ENCODE measurements around the gene NMNAT2.

The NMNAT2 gene

DNA sequence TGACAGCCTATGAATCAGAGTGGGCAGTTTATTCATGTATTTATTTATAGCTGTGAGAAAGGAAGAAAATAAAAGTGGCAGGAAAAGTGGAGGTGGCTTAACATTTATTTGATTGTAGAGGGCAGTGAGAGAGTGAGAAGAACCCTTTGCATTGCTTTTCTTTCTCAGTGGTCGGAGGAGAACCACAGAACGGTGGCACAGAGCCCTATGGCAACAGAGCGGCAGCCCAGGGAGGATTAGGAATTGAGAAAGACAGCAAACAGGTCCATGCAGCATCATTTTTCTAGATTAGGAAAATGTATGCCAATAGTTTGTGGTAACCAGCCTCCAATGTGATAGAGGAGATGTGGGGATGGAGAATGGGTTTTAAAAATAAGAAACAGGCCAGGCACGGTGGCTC, 53.1 kb downstream of the NMNAT2 start:
- DNase-seq (ENCODE audit: low read depth in 2 of 2) = no peak

- DNase-seq (ENCODE audit: low read depth in 2 of 2) = no peak
These were observed 54.2 kb downstream of the NMNAT2 start for GRCh38 chr1:183363972-183364371.

- DNase-seq (ENCODE audit: low read depth in 2 of 2) = no peak
These were observed 57.1 kb downstream of the NMNAT2 start for GRCh38 chr1:183361081-183361480.

DNA sequence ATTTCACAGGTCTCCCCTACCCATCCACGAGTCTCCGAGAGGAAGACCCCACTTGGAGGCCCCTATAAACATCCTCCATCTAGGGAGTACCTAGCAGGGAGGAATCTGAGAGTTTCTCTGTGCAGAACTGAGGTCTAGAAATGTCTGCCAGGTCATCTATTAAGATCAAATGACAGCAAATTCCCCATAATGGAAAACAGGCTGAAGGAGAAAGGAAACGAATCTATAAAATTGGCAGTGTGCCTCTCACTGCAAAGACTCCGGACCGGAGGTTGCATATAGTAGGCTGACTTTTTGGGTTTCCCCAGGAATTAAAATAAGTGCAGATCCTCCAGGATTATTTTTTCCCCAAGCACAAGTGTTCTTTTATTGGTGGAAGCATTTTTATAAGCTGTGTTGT, 57.7 kb downstream of the NMNAT2 start:
- no peak for DNase-seq (ENCODE audit: low read depth in 2 of 2)

DNA sequence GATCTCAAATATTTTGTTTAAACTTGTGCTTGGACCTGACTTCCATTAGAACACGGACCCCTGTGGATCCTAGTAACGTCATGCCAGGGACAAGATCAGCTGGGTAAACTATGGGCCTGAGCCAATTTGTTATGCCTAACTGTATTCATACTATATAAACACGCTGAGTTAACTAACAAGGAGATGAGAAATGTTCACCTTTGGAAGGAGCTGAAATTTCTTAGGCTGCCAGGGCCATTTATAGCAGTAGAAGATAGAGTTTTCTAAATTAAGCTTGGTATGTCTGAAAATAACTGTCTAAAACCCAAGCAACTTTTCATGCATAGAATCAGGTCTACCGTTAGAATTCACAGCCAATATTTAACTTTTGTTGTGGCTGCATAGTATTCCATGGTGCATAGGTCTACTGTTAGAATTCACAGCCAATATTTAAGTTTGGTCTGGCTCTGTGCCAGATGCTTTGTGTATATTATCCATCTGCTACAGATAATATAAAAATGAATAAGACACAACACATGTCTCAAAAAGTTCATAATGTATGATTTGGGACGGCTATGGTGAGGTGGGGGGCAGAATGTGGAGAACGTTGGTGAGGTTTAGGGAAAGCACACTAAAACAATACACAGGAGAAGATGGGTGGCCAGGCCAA, 61.5 kb downstream of the NMNAT2 start:
- no peak for DNase-seq (ENCODE audit: low read depth in 2 of 2)

DNA sequence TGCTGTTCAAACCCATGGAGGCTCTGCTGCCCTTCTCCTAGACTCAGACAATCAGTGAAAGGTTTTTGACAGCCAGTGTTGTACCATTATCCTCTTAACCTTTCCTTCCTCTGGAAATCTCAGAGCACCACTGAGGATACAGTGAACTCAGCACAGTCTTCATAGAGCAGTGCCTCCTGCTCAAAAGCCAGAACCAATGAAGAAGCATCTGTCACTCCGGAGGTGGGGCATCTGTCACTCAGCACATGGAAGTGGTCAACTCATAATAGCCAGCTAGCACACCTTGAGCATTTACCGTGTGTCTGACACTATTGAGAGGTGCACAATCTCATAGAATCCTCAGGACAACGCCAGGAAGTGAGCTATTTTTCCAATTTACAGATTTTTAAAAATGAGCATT, 62.4 kb downstream of the NMNAT2 start:
- DNase-seq (ENCODE audit: low read depth in 2 of 2) = no peak

- DNase-seq (ENCODE audit: low read depth in 2 of 2) = no peak
These were observed 63.0 kb downstream of the NMNAT2 start for GRCh38 chr1:183355181-183355580.

DNA sequence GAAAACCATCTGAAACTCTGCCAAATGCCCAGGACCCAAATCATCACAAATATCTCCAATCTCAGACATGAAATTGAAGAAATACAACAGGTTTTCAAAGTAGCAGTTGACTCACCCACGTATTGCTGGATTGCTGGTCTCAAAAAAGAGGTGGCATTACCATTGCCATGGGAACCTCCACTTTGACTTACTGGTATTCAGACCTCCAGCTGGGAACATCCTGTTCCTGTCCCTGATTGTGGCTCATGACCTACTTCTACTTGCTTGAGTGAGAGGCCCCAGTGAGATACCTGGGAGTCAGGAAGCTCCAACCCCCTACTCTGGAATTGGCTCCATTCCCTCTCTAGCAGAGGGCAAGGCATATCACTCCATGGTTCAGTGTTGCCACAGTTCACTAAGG, 64.6 kb downstream of the NMNAT2 start:
- DNase-seq (ENCODE audit: low read depth in 2 of 2) = no peak

DNA sequence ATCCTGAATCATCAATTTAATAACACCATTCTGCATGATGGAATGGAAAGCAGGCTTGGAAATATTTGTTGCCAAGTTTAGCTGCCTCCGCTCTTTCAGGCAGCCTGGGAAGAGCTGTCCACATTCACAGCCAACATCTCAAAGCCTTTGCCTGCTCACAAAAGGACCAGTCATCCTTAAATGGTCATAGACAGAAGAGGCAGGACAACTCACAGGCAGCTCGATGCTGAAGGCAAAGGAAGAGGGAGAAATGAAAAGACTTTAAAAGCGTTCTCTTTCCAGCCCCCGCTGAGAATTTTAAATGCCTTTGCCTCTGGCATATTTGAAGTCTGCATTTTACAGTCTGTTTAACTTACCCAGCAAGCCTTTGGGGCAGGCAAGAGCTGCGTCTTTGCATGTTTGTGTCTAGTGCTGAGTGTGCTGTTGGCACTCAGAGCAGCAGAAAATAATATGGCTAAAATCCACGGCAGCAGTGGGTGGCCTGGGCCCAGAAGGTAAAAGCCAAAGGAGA, 68.9 kb downstream of the NMNAT2 start:
- no peak for DNase-seq (ENCODE audit: low read depth in 2 of 2)

DNA sequence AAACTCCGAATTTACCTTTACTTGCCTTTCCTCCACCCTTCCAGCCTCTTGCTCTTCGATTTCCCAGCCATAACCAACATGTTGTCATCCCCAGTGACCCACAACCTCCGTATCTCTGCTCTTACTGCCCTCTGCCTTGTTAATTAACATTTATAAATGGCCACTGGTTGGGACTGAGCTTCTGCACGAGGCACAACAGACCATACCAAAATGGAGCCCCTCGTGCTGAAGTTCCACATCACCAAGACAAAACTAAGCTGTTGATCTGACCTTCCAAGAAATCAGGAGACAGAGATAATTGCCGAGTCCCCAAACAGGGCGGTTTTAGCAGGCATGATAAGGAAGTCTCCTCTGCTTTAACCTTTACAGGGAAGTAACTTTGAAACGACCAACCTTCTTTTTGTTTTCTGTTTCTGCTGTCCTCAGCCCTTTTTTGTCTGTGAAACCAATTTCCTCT, 71.9 kb downstream of the NMNAT2 start:
- DNase-seq (ENCODE audit: low read depth in 2 of 2) = no peak

- DNase-seq (ENCODE audit: low read depth in 2 of 2) = no peak
These were observed 78.5 kb downstream of the NMNAT2 start for GRCh38 chr1:183339556-183340167.

DNA sequence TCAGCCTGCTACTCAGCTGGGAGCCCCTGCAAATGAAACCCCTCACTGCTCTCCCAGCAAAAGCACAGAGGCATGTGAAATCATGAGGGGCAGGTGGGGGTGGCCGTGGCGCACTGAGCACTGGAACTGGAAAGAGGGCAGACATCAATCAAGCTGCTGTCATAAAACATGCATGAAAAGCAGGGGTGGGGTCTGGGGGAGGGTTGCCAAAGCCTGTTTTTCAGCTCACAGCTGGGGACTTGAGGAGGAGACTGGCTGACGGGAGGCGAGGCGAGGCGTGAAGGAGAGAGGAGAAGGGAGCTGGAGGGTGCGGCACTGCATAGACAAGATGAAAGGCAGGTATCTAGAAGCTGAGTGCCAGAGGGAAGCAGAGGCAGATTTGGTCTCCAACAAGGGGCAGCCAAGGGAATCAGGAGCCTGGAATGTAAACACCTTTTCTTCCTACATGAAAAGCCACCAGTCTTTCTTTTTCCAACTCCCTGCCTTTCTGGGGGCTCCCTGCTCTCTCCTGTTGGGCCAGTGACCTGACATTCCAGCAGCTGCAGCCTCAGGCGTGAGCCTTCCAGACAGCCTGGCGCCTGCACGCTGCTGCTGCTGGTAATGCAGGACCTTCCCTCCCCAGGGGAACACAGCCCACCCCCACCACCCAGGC, 87.0 kb downstream of the NMNAT2 start:
- no peak for DNase-seq (ENCODE audit: low read depth in 2 of 2)

- DNase-seq (ENCODE audit: low read depth in 2 of 2) = no peak
These were observed 87.8 kb downstream of the NMNAT2 start for GRCh38 chr1:183330335-183330734.

DNA sequence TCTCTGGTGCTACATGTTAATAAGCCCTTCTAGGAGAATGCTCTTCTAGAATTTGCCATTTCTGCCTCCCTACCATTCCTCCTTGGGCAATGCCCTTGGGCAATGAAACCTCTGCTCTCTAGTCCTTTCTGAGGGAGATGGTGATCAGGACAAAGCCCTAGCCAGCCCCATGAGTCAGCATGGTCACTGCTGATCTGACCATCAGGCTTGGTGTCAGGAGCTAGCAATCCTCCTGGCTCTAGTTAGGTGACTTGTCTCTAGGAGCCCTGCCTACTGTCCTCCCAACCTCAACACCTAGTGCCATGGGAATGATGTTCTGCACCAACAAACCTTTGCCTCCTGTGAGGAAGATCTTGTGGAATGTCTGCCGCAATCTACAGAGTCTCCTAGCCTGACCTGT, 89.8 kb downstream of the NMNAT2 start:
- no peak for DNase-seq (ENCODE audit: low read depth in 2 of 2)

- no peak for DNase-seq (ENCODE audit: low read depth in 2 of 2)
These were observed 90.5 kb downstream of the NMNAT2 start for GRCh38 chr1:183327434-183328290.

DNA sequence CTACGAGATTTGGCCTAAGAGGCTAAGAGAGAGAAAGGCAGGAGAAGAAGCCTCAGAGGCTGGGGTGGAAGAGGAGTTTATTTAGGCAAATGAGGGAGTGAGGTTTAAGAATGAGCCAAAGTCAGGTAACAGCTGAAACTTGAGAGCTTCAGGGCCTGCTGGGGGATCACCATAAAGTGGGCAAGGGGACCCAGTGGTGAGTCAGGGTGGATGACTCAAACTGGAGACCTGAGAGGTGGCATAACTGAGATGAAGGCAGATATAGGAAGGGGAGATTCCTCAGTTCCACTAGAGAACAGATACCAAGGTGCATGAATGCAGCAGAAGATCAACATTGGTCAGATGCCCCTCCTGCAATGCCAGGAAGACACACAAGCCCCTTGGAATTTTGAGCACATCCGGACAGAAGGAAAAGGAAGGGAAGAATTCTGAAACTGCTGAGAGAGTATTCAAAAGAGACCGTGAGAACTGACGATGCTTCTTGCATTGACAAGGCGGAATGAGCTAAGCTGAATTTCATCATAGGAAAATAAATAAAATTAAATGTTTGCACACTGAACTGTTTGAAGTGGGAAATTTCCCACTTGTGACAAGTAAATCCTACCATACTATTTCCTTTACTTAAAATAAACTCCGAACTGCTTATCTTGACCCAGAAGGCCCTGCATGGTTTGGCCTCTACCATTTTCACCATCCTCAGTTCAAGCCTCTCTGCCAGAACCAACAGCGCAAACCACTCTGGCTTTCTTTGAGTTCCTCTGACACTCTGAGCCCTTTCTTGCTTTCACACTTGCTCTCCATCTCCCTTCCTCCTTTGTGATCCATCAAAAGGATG, 94.1 kb downstream of the NMNAT2 start:
- DNase-seq (ENCODE audit: low read depth in 2 of 2) = no peak

- no peak for DNase-seq (ENCODE audit: low read depth in 2 of 2)
These were observed 98.6 kb downstream of the NMNAT2 start for GRCh38 chr1:183319606-183320005.

DNA sequence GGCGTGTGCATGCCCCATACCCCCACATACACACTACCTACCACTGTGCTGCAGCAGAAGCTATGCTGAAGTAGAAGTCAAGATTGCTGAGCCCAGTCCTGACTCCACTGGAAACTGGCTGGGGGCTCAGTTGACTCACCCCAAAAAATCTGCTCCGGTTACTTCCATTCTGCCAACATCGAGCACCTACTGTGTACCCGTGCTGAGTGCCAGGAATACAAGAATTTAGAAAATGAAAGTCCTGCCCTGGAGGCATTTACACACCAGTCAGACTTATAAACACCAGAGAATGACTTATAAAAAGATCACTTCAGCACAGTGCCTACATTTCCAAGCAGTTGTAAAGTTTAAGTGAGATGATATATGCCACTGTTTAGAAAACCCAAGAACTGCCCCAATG, 99.1 kb downstream of the NMNAT2 start:
- DNase-seq (ENCODE audit: low read depth in 2 of 2) = no peak

GRCh38 chr1:183318433-183318832, 99.7 kb downstream of the NMNAT2 start:
- no peak for DNase-seq (ENCODE audit: low read depth in 2 of 2)

DNA sequence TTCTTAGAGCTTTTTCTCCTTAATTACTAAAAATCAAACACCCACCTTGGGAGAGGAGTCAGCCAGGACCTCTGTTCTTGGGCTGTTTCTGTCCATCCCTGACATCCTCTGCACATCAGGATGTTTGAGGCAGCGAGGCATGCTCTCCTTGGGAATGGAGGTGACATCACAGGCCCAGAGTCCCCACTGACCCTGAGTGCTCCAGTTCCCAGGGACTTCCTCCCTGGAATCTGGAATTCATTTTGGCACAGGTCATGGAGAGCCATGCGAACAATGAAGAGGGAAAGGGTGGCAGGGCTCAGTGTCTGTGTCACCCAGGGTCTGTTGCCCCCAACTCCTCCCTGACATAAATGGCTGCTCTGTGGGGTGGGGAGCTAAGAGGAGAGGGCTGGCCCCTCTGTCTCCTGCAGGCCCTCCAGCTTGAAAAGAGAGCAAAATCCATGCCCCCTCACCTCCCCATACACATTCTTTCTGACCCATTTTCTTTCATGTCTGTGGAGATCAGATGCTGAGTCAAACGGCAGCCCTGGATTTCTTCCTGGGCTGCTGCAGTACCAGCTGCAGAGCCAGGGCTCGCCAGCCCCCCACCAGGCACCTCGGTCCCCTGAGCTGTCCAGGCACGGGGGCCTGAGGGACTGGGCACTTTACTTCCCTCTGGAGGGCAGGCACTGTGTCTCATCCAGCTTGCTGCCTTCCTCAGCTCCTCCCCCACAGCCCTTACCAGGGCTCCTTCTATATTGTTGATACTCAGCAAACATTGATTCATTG, 102.0 kb downstream of the NMNAT2 start:
- no peak for DNase-seq (ENCODE audit: low read depth in 2 of 2)

Data from activated CD4-positive, alpha-beta T cell treated with anti-CD3 and anti-CD28 coated beads for 24 hours (primary cell).